AG09309 (cell line): ENCODE results near the gene MTCL1.

Experiments
- DNase-seq: peaks from one replicate; pipeline ENCODE4 v3.0.0-alpha.2; 2010; ENCODE audit warnings: low read depth
- H3K4me3 ChIP-seq: 2 replicates; pipeline ENCODE4 v1.5.1; 2011; ENCODE audit warnings: mild to moderate bottlenecking, low read depth, low read length, moderate library complexity; ENCODE audit not compliant: control insufficient read depth
- CTCF ChIP-seq: IDR thresholded peaks from 2 replicates; pipeline ENCODE4 v1.5.1; 2011; ENCODE audit warnings: mild to moderate bottlenecking, low read depth, low read length, inconsistent platforms; ENCODE audit not compliant: insufficient read depth, control insufficient read depth; ENCODE audit errors: missing control alignments

MTCL1 gene

GRCh38 chr18:8830067-8831060 is 125.0 kb downstream of the MTCL1 start:
- TF ChIP-seq CTCF, result no peak
- no peak for DNase-seq
- no peak overlapping the region for H3K4me3 ChIP-seq

- no peak for DNase-seq
- H3K4me3 ChIP-seq, result no peak overlapping the region
- no peak for TF ChIP-seq CTCF
Observed at GRCh38 chr18:8831112-8831511, 125.8 kb downstream of the MTCL1 start.

DNA sequence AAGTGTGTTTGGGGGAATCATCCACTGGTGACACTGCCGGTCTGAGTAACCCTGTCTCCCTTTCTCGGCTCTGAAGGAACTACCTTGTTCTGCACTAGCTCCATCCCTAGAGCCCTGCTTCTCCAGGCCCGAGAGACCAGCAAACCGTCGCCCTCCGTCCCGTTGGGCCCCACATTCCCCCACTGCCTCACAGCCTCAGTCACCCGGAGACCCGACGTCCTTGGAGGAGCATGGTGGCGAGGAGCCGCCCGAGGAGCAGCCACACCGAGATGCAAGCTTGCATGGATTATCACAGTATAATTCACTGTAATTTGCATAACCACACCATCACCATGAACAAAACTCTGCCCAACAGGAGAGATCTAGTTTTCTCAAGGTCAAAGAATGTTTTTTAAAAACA is 126.2 kb downstream of the MTCL1 start:
- TF ChIP-seq CTCF, result no peak
- no peak overlapping the region for H3K4me3 ChIP-seq
- no peak for DNase-seq

- H3K4me3 ChIP-seq, result no peak overlapping the region
- no peak for TF ChIP-seq CTCF
- DNase-seq, result no peak
Observed at GRCh38 chr18:8833480-8833879, 128.1 kb downstream of the MTCL1 start.

- no peak for TF ChIP-seq CTCF
- no peak for DNase-seq
- no peak overlapping the region for H3K4me3 ChIP-seq
Observed at GRCh38 chr18:8834881-8835280, 129.5 kb downstream of the MTCL1 start.

GRCh38 chr18:8835521-8835953 is 130.2 kb downstream of the MTCL1 start:
- DNase-seq, result peak; percentile 69
- TF ChIP-seq CTCF, result no peak
- H3K4me3 ChIP-seq, result no peak overlapping the region

DNA sequence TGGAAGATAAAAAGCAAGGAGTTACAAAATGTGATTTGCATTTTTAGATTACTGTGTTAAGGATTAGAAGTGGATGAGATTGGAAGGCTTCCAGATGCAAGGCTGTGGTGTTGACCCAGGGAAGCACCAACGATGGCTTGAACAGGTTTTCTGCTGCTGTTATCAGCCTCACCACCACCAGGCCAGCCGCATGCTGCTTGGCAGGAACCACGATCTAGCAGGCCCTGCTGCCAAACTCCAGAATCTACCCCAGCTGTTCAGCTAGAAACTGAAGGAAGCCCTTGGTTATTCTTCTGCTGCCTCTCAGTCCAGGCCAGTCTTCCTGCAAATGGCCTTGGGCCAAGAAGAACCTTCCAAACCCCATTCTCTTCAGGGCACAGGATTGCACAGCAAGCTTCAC is 133.9 kb downstream of the MTCL1 start:
- H3K4me3 ChIP-seq, result no peak overlapping the region
- no peak for TF ChIP-seq CTCF
- DNase-seq, result no peak
